ENCODE measurements around the gene SCARF1.

Gene SCARF1

DNA sequence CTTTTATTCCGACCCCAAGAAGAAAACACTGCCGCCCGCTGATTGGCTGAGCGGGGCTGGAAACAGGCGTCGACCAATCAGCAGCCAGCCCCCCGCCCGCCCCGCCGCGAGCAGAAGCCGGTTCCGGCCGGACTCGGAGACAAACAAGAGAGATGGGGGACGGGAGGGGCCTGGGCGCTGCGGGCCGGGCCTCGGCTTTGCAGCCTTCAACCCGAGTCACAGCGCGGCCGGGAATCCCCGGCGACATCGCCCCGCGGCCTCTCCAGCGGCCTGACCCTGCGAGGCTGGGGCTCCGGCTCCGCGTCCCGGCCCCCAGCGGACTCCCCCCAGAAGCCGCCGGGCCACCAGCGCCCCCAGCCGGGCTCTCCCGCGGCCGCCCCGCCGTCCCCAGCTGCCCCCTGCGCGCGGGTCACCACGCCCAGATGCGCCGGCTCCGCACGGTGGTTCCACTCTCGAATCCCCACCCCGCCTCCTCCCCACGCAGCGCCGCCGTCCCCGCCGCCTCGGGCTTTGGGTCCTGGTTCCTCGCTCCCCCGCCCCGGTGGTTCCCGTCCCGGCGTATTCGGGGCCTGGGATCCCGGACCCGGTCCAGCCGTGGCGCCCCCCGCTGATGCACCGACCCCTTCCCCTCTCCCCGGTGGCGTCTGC is 16.6 kb downstream of the SCARF1 start:
- peak; percentile 89 for DNase-seq (ENCODE audit: low spot score)

GRCh38 chr17:1627982-1628855 is 17.3 kb downstream of the SCARF1 start, which contains the start of gene SLC43A2:
SLC43A2 (minus strand) TSS chr17:1628834; CDS start chr17:1627874, 960 bp downstream.
- peak; percentile 77 for DNase-seq (ENCODE audit: low spot score)

DNA sequence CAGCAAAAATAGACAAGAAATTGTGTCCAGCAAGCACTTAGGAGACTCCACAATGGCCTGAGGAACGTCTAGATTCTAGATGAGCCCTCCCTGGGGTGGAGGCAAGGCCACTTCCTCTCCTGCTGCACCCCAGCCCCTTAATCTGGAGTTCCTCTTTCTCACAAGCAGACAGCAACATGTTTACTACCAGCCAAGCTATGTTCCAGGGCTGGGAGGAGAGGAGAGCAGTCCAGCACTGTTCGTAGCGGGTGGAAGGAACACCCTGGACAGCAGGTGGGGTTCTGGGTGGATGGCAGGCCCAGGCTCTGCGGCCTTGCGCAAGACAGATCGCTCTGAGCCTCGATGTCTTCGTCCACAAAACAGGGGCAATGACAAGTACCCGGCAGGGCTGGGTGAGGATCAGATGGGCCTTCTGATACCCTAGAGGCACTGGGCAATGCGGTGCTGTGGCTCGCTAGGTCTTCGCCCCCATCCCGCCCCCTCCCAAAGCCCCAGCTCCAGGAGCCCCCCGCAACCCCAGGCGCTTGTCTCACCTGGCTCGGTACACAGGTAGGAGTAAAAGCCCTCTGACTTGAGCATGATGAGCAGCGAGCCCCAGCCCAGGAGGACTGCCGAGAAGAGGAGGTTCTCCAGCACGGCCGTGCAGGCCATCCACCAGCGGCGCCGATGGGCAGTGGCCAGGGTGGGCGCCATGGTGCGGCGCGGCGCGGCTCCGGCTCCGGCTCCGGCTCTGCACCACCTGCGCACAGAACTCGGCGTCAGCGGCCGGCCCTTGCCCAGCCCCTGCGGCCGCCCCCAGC is 18.1 kb downstream of the SCARF1 start:
- no peak for DNase-seq (ENCODE audit: low spot score)

DNA sequence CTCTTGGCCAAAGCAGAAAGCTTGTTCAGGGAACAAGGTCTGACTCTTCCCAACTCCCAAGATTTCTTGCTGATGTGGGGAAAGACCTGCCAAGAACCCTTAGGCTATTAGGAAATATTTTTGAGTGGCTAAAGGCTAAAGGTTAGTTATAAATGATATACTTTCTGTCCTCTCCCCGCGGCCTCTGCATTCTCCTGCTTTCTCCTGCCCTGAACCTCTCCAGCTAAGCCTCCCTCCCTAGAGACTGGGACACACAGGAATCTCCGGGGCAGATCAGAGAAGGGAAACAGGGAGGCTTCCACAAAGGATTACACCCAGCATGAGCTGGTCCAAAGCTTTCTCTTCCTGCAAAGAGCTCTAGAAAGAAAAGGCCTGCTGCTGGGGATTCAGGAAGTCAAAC is 19.2 kb downstream of the SCARF1 start:
- DNase-seq (ENCODE audit: low spot score): no peak

DNA sequence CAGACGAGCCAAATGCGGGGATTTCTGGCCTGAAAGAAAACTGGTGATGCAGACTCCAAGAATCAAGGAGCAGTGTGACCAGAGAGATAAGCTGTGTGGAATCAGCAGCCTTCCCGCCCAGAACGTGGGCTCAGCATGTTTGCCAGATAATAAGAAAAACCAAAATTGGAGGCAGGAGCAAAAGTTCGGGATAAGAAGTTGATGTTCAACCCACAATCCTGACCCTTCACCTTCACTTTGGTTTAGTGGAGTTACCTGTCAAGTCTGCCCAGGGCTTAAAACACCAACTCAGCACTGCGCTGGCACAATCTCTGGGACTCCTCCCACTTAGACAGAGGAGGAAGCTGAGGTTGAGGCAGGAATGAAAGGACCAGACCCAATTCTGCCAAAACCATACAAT is 20.0 kb downstream of the SCARF1 start:
- no peak for DNase-seq (ENCODE audit: low spot score)

DNA sequence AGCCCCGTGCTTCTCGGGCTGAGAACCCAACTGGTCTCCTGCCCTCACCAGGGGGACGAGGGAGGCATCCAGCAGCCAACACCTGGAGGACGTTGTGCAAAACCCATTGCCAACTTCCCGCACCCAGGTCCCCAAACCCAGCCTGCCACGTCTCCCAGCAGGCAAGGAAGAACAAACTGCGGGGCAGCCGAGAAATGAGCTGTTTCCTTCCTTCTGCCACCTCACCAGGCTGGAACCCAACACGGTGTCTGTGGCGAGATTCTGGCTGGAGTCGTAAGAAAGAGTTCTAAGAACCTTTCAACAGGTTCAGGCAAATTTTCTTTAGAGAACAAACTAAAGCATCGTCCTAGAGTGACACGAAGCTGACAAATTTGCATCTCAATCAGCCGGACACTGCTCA is 20.5 kb downstream of the SCARF1 start:
- no peak for DNase-seq (ENCODE audit: low spot score)

GRCh38 chr17:1624650-1625049 is 20.9 kb downstream of the SCARF1 start:
- no peak for DNase-seq (ENCODE audit: low spot score)

- DNase-seq (ENCODE audit: low spot score): no peak
Measured at GRCh38 chr17:1623057-1623630, 22.4 kb downstream of the SCARF1 start.

DNA sequence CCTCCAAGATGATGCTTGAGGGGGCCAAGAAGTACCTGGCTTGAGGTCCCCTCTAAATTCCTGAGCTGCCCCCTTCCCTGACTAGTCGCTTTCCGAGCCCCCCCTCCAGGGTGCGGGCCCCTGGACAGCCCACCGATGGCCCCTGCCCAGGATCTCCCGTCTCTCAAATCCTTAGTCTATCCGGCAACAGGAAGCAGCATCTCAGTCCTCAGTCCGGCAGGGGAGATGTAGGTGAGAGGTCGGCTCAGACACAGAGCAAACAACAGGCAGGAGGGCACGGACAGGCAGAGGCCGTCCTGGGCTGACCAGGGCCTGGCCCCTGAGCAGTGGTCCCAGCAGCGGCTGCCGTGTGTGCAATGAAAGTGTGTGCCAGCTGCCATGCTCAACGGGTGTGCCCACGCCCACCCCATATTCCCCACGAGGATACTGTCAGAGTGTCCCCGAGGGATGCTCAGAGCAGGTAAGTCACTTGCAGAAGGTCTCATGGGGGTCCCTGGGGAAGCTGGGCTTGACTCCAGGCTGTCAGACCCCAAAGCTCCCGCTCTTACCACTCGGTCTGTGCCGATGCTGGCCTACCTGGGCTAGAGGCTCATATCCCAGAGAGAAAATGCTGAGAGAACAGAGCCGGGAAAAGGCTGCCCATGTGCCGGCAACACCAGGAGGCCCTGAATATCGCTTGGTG is 24.1 kb downstream of the SCARF1 start:
- no peak for DNase-seq (ENCODE audit: low spot score)

DNA sequence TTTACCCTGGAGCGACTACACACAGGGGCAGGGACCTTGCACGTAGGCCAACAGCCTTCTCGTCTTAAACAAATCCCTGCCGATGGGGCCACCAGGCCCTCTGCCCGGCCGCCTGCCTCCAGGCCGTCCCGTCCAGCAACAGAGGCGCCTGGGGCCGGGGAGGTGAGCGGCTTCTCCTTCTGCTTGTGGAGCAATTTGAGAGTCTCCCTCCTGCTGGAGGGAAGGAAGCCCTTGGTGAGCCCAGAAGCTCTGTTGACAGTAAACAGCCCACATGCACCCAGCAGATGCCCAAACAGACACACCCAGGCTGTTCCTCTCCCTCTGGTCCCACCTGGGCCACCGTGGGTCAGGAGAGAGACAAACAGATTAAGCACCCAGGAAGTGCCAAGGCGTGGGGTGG is 25.0 kb downstream of the SCARF1 start:
- DNase-seq (ENCODE audit: low spot score): no peak

DNA sequence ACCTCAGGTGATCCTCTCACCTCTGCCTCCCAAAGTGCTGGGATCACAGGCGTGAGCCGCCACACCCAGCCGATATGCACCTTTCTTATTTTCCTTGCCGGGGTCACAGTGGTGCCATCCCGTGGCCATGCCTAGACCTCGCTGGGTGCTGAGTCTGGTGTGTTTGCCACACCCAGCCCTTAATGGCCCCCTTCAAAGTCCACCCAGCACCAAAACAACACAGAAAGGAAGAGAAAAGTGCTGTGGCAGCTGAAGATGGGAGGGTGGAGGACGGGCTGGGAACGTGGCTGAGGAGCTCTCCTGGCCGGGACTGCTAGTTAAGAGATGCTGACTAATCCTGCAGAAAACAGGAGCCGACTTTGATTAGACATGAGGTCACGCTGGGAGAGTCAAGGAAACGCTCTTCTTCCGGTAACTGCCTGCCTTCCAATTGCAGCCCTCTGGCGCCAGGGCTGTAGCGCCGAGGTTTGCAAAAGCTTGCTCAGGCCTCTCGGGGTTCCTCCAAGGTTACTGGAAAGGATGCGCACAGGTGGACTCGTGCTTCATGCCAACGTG is 27.8 kb downstream of the SCARF1 start:
- DNase-seq (ENCODE audit: low spot score): peak; percentile 62

DNA sequence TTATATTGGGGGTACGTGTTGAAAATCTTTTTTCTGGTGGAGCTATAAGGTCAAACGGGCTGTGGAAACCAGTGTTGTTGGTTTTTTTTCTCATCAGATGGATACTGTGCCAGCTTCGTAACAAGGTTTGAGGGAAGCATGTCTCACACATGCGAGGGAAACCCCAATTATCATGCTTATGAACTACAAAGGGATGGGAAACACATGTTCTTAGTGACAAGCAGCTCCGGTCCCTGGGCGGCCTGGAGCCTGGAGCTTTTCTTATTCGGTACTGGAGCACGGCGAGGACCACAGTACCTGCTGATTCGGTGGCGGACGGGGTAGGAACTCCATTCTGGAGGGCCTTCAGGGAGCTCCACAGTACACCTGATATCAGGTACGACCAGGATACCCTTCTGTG is 29.4 kb downstream of the SCARF1 start:
- no peak for DNase-seq (ENCODE audit: low spot score)

- no peak for DNase-seq (ENCODE audit: low spot score)
Measured at GRCh38 chr17:1612400-1612799, 33.1 kb downstream of the SCARF1 start.

- DNase-seq (ENCODE audit: low spot score): no peak
Measured at GRCh38 chr17:1611715-1612114, 33.8 kb downstream of the SCARF1 start.

DNA sequence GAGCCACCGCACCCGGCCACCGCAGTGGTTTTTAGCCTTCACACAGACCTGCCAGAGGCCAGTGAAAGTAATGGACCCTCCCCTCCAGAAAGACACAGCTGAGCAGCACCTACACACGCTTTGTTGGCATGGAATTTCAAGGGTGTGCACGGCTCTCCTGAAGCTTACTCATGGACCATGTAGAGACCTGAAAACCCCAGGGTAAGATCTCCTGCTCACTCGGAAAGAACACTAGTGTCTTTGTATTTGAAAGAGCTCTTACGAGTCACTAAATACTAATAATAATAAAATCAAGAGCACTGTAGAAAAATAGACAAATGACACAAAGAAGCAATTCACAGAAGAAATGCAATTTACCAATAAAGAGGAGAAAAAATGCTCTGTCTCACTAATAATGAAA is 36.9 kb downstream of the SCARF1 start:
- DNase-seq (ENCODE audit: low spot score): peak; percentile 80

DNA sequence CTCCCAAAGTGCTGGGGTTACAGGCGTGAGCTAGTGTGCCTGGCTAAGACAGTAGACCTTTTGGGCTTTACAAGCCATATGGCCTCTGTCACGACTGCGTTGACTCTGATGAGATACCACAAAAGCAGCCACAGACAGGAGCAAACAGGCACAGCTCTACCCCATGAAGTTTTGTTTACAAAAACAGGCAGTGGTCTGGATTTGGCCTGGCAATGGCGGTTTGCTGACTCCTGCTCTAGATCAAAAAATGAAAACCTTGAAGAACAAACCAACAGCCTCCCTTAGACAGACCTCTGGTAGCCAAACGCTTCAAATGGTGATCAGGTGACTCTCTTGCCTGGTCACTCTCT is 37.6 kb downstream of the SCARF1 start:
- DNase-seq (ENCODE audit: low spot score): no peak

GRCh38 chr17:1606352-1606985 is 39.1 kb downstream of the SCARF1 start:
- no peak for DNase-seq (ENCODE audit: low spot score)

- DNase-seq (ENCODE audit: low spot score): no peak
Measured at GRCh38 chr17:1605681-1606351, 39.7 kb downstream of the SCARF1 start.

DNA sequence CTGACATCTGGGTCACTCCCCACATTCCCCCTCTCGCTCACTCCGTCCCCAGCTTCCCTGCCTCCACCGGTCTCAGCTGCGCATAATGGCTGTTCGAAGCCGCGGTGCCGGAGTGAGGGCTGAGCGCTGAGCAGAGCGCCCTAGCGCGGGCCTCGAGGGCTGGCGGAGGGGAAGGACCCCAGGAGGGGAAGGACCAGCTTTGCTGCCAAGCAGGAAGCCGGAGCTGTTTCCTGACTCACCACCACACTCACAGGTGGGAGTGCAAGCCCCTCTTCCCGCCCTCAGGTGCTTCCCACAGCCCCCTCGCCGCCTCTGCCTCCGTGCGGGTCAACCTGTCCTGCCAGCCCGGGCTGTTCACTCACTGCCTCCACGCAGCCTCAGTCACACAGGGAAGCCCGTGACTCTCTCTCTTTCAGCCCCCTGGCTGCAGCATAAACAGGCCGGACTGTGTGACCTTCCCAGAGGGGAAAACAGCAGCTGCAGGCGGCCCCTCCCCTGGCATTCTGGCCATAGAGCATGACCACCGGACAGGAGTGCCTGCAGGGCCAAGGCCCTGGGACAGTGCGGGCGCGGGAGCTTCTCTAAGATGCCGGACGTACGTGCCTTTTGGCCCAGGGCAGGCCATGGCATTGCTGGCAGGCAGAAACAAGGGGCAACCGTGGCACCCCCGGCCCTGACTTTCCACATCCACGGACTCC is 40.6 kb downstream of the SCARF1 start:
- no peak for DNase-seq (ENCODE audit: low spot score)

GRCh38 chr17:1601571-1601970 is 44.0 kb downstream of the SCARF1 start:
- DNase-seq (ENCODE audit: low spot score): no peak

Data from COLO829 (cell line).